ENCODE data around the gene MED13L. TPM values are rescaled to one million over a fixed set of nuclear protein-coding genes. Genes with fewer than 3 reads are reported as not detected.

MED13L gene
- total RNA-seq, 1 donor from 2014 or later: 117 TPM

DNA sequence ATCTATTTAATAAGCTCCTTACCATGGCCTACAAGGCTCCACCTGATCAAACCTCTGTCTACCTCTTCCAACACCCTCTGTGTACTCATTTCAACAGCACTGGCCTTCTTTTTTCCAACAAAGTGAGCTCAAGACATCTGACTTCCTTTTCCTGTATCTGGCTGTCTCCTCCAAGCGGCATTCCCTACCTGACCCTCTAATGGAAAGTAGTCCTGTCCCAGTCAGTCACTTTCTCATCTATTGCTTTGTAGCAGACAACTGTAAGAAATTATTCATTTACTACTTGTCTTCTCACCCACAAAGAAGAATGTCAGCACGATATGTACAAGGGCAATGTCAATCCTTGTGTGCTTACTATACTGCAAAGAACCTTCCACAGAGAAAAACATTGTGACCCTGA, 149.6 kb downstream of the MED13L start:
- H3K9me3 ChIP-seq: no peaks in the 10 kb centered on the region
- H3K36me3 ChIP-seq: no peaks in the 10 kb centered on the region
- H3K27me3 ChIP-seq: no peaks in the 10 kb centered on the region
- no peak overlapping the region for H3K4me3 ChIP-seq
- intact Hi-C loops (cut with DNase I): loop anchor here (10.0 kb wide), 1 partner anchor 113 kb away; no protein-coding TSS in a partner anchor
- no peak for DNase-seq (ENCODE audit: low spot score in 2 of 2)
- peaks cover 18 to 82% of the 10 kb centered on the region in 2 donors for H3K4me1 ChIP-seq
- TF ChIP-seq, protein P1, sequence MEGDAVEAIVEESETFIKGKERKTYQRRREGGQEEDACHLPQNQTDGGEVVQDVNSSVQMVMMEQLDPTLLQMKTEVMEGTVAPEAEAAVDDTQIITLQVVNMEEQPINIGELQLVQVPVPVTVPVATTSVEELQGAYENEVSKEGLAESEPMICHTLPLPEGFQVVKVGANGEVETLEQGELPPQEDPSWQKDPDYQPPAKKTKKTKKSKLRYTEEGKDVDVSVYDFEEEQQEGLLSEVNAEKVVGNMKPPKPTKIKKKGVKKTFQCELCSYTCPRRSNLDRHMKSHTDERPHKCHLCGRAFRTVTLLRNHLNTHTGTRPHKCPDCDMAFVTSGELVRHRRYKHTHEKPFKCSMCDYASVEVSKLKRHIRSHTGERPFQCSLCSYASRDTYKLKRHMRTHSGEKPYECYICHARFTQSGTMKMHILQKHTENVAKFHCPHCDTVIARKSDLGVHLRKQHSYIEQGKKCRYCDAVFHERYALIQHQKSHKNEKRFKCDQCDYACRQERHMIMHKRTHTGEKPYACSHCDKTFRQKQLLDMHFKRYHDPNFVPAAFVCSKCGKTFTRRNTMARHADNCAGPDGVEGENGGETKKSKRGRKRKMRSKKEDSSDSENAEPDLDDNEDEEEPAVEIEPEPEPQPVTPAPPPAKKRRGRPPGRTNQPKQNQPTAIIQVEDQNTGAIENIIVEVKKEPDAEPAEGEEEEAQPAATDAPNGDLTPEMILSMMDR (IDR thresholded peaks at IDR 0.05): no peak
- no peak overlapping the region for H3K27ac ChIP-seq

DNA sequence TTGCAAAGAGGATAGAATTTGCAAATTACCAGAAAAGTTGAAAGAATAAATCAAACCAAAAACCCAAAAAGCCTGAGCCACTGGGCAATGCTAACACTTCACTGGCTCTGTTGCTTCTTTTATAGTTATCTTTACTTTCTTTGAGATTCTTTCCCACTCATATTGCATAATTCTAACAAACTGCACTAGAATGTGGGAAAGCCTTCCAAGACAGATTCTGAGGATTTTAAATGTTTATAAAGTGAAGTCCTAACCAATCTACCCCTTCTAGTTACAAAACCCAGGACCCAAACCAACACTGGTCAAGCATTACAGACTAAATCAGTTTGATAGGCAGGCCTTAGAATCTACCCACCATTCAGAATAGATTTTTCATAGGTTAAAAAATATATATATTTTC, 150.9 kb downstream of the MED13L start:
- TF ChIP-seq, protein P1 (IDR thresholded peaks at IDR 0.05): no peak
- Histone ChIP-seq H3K36me3 (no peaks in the 10 kb centered on the region), H3K4me3 (no peak overlapping the region), H3K27ac (no peak overlapping the region), H3K4me1 (peaks cover 12 to 82% of the 10 kb centered on the region in 2 donors), H3K27me3 (no peaks in the 10 kb centered on the region), H3K9me3 (no peaks in the 10 kb centered on the region)
- intact Hi-C loops (cut with DNase I): loop anchor here (10.0 kb wide), 1 partner anchor 112 kb away; no protein-coding TSS in a partner anchor
- no peak for DNase-seq (ENCODE audit: low spot score in 2 of 2)

DNA sequence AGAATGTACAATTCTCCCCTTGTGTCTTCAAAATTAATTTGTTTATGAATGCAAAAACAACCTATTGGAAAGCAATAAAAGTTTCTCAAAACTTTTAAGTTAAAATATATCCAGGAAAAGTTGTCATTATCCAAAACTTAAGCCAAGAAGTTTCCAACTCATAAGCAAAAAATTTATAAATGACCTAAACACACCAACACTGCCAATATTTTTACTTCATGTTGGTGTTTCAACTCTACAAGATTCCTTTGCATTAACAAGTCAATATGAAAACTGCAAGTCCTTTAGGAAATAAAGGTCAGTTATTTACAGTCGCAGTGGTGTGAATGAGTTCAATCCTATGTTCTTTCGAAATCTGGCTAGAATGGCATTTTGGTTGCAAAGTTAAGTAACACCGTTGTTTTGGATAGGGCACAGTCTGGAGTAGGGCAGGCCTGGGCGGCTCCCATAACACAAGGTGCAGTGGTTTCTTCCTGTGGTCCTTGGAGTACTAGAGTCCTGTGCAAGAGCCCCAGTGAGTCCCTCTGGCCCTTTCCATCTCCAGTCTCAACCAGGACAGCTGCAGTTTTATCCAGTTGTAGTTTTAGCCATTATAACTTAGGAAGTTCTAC, 151.4 kb downstream of the MED13L start:
- Histone ChIP-seq H3K4me1 (peaks cover 12 to 84% of the 10 kb centered on the region in 2 donors), H3K27ac (no peak overlapping the region), H3K4me3 (no peak overlapping the region), H3K27me3 (no peaks in the 10 kb centered on the region), H3K36me3 (no peaks in the 10 kb centered on the region), H3K9me3 (no peaks in the 10 kb centered on the region)
- DNase-seq (ENCODE audit: low spot score in 2 of 2): no peak
- TF ChIP-seq, protein P1 (IDR thresholded peaks at IDR 0.05): no peak
- intact Hi-C loops (cut with DNase I): loop anchor here (10.0 kb wide), 1 partner anchor 111 kb away; no protein-coding TSS in a partner anchor

DNA sequence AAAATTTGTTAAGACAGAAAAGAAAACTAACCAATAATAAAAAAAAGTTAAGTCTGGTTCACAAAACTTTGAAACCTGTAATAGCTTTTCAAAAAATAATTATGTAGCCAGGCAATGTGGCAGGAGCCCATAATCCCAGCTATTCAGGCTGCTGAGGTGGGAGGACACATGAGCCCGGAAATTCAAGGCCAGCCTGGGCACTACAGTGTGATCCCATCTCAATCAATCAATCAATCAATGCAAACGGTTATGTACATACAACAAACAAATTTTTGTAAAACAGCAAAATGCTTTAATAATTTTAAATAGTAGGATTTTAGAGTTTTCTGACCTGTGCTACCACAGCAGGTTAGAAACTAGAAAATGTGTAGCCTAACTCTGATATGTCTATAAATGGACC, 152.4 kb downstream of the MED13L start:
- H3K4me1 ChIP-seq: peaks cover 12 to 82% of the 10 kb centered on the region in 2 donors
- intact Hi-C loops (cut with DNase I): loop anchor here (10.0 kb wide), 1 partner anchor 110 kb away; no protein-coding TSS in a partner anchor

DNA sequence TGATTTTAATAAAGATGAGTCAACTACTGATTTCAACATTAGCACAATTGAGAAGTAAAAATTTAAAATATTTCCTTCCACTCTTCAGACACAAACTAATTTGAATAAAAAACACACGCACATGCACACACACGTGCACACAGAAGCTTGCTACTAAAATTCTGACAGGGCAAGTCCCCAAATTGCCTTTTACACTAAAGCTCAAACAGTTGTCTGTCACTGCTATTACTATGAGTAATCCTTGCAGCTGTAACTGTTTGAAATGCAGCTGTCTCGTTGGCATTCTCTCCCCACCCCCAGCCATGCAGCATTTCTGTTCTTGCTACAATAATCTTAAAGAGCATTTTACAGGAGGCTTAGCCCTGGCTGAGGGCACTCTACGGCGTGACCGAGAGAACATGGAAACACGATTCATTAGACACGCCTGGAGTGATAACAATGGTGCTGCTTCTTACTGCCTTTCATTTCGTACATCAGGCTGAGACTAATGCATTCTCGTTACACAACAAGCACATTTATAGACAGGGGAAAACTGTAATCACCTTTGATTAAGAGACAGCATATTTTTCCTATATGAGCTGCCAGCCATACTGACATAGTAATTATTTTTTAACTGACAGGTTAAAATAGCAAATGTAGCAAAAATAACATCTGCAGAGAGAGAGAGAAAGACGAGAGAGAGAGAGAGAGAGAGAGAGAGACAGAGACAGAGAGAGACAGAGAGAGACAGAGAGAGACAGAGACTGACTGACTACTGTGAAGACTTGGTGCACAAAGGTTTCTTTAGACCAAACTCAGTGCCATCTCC, 153.8 kb downstream of the MED13L start:
- TF ChIP-seq, protein P1 (IDR thresholded peaks at IDR 0.05): no peak
- no peak for DNase-seq (ENCODE audit: low spot score in 2 of 2)
- intact Hi-C loops (cut with DNase I): loop anchor here (10.0 kb wide), 1 partner anchor 109 kb away; no protein-coding TSS in a partner anchor
- H3K4me1 ChIP-seq: peaks cover 10 to 71% of the 10 kb centered on the region in 2 donors
- H3K27ac ChIP-seq: no peak overlapping the region
- no peaks in the 10 kb centered on the region for H3K27me3 ChIP-seq
- no peaks in the 10 kb centered on the region for H3K36me3 ChIP-seq
- no peaks in the 10 kb centered on the region for H3K9me3 ChIP-seq
- H3K4me3 ChIP-seq: peak overlapping the region in 1 of 2 donors; percentile 12

More for the DNA sequence above, 152.4 kb downstream of the MED13L start:
- no peak overlapping the region for H3K27ac ChIP-seq
- H3K9me3 ChIP-seq: no peaks in the 10 kb centered on the region
- DNase-seq (ENCODE audit: low spot score in 2 of 2): no peak
- no peaks in the 10 kb centered on the region for H3K27me3 ChIP-seq
- TF ChIP-seq, protein P1 (IDR thresholded peaks at IDR 0.05): no peak
- H3K4me3 ChIP-seq: no peak overlapping the region
- H3K36me3 ChIP-seq: no peaks in the 10 kb centered on the region

Data from ascending aorta (tissue), 2 donors.